Muscle of back (tissue), 11 donors: ENCODE data around the gene LHPP. TPM values are rescaled to one million over a fixed set of nuclear protein-coding genes. Genes with fewer than 3 reads are reported as not detected.
A peak's percentile ranks its signal among the peaks of the same experiment; 100 is the strongest.
"Not testable (repeated sequence)": the region's sequence is repeated elsewhere in the genome, so short reads cannot be mapped to it uniquely, and the experiment has no call there.

Source experiments
- DNase-seq, 3 donors: peaks; one replicate each; pipeline versions ENCODE4 v3.0.0 to v3.0.0-alpha.2; 2013
- polyA plus RNA-seq, 10 donors: library from polyadenylated mRNA; unstranded; fragments of 120-200 nt; gene quantifications; one replicate each; pipeline ENCODE4 v1.2.1, GENCODE V29; 2013; ENCODE audit not compliant: insufficient read length in 10 of 10

LHPP gene
- polyA plus RNA-seq, 10 donors, result 5.2 to 8.6 (median 7.5) TPM

DNA sequence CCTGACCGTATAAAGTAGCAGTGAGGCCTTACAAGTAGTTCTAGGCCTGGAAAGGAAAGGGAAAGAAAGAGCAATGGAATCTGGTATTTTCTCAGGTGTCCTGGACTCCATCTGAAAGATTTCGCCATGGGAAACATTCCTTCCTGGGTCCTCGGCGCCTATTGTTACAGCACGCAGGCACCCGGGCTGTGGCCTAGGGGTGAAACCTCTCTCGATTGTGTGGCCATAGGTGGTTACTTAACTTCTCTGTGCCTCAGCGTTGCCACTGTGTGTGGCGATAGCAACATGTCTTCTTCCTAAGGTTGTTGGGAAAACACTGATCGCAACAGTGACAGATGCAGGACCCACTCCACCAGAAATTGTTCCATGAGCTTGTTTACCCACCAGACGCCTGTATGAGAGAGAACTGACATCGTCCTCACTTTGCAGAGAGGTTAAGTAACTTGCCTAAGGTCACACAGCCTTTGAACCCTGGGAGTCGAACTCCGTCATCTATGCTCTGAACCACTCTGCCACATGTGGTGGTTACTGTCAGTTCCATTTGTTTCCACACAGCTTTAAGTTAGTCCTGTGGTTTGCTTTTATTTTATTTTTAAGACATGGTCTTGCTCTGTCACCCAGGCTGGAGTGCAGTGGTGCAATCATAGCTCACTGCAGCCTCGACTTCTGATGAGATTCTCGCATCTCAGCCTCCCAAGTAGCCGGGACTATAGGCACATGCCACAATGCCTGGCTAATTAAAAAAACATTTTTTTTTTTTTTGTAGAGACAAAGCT, 73.4 kb downstream of the LHPP start:
- DNase-seq, result no peak

GRCh38 chr10:124535731-124536495, 74.3 kb downstream of the LHPP start:
- DNase-seq, result peak in 1 of 3 donors; percentile 55

- no peak for DNase-seq
These were observed 75.0 kb downstream of the LHPP start for GRCh38 chr10:124536496-124537050.

GRCh38 chr10:124537166-124537725, 75.6 kb downstream of the LHPP start:
- DNase-seq, result no peak

DNA sequence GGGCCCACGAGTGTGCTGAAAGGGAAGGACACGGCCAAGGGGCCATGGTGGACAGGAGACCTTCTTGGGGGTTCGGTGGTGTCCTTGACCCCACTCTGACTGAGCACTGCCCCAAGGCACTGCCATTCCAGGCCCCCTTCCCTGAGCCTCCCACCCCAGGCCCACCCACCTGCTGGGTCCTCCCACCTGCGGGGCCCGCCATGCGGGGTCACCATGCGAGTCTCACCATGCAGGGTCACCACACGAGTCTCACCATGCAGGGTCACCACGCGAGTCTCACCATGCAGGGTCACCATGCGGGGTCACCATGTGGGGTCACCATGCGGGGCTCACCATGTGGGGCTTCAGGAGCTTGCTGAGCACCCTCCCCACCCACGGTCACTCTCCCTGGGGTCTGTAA, 76.3 kb downstream of the LHPP start:
- no peak for DNase-seq

- DNase-seq, result no peak
These were observed 77.1 kb downstream of the LHPP start for GRCh38 chr10:124538706-124539105.

DNA sequence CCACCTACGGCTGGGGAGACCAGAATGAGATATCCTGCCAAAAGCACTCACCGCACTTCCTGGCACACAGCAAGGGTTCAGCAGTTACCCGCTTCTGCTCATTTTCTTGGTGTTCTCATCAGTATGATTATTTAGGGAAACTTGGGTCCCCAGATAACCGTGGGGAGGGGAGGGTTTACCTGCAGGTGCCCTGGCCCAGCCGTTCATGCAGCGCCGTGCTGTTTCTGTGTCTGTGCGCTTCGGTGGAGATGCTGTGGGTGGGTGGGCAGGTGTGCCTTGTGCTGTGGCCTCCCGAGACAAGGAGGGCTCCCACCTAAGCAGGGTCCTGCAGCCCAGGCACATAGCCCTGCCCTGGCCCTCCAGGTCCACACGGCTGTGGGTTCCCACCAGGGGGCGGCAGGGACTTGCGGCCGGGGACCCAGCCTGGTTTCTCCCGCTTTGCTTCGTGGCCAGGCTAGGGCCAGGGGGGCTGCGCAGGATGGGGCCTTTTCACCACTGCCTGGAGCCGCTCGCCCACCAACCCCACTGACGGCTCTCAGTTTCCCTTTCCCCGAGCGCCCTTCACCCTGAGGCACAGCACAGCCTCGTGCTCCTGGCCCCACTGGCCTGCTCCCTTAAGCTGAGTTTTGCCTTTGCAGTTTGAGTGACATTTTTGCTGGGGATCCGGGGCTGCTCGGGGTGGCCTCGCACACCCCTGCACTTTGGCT, 78.5 kb downstream of the LHPP start:
- DNase-seq, result peak; percentile 31 to 86 (median 73)

DNA sequence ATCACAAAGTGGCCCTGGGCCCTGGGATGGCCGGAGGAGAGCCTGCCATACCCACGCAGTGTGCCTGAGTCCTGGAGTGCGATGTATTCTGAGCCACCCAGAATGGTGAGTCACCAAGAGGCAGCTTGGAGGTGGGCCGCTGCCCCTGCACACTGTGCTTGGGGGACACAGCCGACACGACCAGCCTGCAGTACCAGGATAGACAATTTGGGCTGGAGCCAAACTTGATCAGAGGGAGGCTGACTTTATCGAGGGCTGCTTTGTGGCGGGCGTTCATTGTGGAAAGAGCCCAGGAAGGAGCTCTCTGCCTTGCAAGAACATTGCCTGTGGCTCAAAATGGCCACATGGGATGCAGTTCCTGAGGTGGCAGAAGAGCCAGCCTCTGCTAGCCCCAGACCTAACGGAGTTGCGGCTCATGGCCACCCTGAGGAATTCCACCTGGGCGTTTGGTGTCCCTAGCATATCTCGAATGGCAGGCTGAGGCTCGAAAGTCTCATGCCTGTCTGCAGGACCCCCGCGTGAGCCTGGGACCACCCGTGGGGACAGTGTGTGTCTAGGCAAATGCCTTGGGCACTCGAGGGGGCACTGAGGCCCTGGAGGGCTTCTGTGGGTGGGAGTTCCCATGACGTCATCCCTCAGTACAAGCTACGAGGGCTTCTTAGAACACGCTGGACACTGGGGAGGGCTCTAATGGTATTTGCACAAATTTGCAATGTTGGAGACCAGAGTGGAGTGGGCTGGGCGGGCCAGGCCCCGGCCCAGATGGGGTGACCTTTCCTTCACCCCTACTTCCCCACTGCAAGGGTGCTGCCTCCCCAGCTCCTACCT, 79.7 kb downstream of the LHPP start:
- DNase-seq, result no peak

DNA sequence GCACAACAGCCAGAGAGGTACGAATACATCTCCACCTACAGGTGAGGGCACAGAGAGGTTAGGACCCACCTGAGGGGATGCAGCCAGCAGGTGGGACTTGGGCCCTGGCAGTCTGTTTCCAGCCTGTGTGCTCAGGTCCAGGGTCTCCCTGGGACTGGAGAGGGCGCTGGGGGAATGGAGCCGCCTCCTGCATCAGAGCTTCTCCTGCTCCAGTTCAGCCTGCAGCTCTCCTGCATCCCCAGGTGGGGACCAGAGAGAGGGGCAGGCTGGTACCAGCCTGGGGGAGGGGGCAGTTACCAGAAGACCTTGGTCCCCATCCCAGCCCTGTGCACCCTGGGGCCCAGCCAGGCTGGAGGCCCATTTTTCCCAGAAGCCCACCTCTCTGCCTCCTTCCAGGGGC, 80.7 kb downstream of the LHPP start:
- DNase-seq, result no peak

DNA sequence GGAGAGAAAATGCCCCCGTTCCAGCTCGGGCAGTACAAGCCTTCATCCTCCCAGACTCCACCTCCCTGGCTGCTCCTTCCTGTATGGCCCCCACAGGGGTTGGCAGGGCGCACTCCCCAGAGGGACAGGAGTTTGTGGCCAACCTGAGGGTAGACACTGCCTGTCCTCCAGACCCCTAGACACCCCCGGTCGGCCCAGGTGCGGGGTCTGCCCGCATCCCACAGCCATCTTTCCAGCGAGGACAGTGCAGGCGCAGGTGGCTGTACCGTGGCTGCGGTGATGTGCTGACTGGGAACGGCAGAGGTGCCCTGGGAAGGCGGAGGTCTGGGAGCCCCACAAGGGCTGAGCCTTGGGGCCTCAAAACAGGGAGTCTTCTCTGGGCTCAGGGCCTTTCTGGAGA, 81.5 kb downstream of the LHPP start:
- no peak for DNase-seq

GRCh38 chr10:124543971-124544370, 82.3 kb downstream of the LHPP start:
- DNase-seq, result no peak

DNA sequence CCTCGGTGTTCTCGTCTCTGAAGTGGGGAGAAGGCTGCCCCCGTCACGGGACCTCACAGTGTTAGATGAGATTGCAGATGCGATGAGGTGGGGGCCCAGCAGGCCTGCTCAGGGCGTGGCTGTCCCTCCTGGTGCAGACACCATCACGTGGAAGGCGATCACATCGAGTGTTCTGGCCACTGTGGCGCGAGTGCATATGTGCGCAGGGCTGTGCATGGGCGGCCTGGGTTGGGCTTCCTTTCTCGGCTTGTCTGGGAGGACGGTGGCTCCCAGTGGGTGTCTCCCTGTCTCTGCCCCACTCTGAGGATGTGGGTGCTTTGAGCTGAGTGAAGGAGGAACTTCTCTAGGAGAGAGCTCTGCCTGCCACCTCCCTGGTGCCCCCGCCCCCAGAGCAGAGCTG, 83.1 kb downstream of the LHPP start:
- no peak for DNase-seq

DNA sequence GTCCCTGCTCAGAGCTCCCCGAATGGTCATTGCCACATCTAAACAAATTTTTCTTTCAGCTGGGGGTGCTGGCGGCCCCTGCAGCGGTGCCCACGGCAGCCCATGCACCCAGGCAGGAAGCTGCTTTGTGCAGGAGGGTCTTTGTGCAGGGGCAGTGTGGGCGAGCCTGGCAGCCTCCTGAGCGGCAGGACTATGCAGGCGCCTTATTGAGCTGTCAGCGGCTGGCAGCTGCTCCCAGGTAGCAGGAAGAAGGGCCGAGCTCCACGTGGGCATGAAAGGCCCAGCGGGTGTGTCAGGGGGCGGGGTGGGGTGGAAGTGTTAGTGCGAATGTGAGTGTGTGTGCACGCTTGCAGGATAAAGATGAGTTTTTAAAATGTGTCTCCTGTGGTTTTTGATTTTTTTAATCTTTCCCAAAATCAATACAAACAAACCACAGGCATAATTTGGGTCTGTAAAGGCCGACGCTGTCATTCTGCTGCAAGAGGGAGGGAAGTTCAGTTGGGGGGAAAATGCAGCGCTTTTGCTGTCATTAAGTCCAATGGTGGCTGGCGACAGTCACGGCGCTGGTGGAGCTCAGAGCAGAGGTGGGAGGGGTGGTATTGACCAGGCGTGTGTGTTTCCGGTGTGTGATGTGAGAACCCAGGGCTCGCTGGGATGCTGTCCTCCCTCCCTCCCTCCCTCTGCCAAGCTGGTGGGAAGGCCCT, 83.9 kb downstream of the LHPP start:
- no peak for DNase-seq

DNA sequence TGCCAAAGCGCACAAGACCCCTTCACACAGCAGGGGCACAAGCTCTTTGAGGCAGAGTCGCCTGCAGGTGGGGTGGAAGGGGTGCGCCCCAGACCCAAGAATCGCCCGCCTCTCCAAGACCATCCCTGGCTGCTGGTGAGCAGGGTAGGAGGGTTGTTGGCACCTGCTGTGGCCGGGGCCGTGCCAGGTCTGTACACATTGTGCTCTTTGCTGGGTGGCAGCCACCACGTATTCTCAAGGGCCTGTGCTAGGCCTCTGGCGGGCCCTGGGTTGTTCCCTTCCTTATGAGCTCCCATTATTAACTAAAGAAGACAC, 84.4 kb downstream of the LHPP start:
- DNase-seq, result no peak

GRCh38 chr10:124546957-124547646, 85.5 kb downstream of the LHPP start:
- DNase-seq, result no peak

- DNase-seq, result no peak
These were observed 86.1 kb downstream of the LHPP start for GRCh38 chr10:124547647-124548168.

GRCh38 chr10:124549171-124549570, 87.5 kb downstream of the LHPP start:
- DNase-seq, result not testable (repeated sequence)

- no peak for DNase-seq
These were observed 88.8 kb downstream of the LHPP start for GRCh38 chr10:124550293-124551034.

DNA sequence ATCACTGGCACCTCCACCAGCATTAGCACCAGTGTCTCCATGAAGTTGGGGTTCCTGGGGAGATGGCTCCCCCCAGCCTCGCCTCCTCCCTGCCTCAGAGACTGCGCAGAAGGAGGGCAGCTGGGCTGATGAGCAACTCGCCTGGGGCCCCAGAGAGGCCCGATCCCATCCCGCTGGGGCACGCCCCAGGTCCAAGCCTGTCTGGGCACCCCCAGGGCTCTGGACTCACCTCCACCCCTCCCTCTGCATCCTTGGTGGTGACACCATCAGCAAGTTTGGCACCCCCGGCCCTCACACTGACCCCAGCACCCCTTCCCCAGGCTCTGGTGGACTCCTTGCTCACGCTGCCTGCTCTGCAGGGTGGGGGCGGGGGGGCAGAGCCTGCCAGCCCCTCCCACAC, 89.5 kb downstream of the LHPP start:
- DNase-seq, result no peak
